Subcutaneous adipose tissue (tissue), 4 donors: ENCODE measurements around the gene C8G. TPM values are rescaled to one million over a fixed set of nuclear protein-coding genes. Genes with fewer than 3 reads are reported as not detected.

ENCODE experiments used
- CTCF ChIP-seq: fragments of 450-650 bp; IDR thresholded peaks from one replicate; pipeline ENCODE4 v1.5.1; 2016; ENCODE audit warnings: low read depth, mild to moderate bottlenecking, control low read depth, antibody characterized with exemption, moderate library complexity
- total RNA-seq, 4 donors: library from RNA; depleted of rRNA; stranded (reverse); fragments of >200 nt; gene quantifications; one replicate each; pipeline ENCODE4 v1.1.0, GENCODE V29; 2016

The C8G gene
- total RNA-seq, 4 donors from 2014 or later = 2.6 TPM; not detected in 3

- TF ChIP-seq CTCF = no peak
Measured at GRCh38 chr9:136968333-136969127, 23.5 kb downstream of the C8G start.

DNA sequence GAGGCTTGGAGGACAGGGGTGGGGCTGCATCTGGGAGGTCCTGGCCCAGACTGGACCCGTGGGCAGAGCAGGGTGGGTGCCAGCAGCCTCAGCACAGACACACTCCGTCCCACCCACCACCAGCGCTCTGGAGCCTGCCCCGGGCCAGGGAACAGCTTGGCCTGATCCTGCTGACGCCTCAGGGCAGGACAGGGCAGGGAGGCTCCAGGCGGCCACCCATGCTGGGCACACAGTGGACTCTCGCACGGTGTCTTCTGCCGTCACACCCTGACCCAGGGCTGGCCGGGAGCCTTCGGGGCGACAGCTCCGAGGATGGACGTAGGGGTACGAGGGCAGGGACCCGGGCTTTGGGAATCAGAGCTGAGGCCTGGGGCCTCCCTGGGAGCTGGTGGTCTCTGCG is 24.1 kb downstream of the C8G start:
- no peak for TF ChIP-seq CTCF

GRCh38 chr9:136969774-136970173 is 24.7 kb downstream of the C8G start:
- TF ChIP-seq CTCF = no peak

GRCh38 chr9:136970361-136970760 is 25.3 kb downstream of the C8G start:
- no peak for TF ChIP-seq CTCF

DNA sequence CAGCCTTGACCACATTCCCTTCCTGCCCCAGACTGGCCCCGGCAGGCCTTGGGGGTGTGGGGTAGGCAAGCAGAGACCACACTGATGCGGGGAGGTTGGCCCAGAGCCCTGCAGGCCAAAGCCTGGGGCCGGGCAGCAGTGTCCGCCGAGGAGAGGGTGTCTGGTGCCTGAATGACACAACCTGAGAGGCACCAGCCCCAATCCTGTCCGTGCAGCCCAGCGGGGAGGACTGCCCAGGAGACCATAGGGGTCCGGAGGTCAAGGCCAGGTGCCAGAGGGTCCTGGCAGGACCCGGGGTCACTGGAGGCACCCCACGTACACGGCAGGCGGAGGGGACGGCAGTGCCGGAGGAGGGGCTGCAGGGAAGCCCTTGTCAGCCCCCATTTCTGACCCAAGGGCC is 26.7 kb downstream of the C8G start:
- no peak for TF ChIP-seq CTCF

DNA sequence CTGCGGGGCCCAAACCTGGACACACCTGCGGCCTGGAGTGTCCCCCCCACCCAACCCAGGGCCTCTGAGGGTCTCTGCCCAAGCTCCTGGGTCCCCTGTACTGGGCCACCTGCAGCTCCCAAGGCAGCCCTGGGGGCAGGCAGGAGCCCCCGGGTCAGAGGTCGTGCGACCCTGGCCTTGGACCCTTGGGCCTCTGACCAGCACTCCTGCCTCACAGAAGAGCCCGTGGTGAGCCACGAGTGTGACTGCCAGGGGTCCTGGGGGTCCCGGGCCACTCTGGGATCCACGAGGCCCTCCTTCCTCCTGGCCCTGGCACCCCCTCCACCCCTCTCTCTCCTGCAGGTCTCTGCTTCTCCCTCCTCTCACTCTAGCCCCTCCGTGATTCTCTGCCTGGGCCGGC is 27.3 kb downstream of the C8G start:
- TF ChIP-seq CTCF = no peak

DNA sequence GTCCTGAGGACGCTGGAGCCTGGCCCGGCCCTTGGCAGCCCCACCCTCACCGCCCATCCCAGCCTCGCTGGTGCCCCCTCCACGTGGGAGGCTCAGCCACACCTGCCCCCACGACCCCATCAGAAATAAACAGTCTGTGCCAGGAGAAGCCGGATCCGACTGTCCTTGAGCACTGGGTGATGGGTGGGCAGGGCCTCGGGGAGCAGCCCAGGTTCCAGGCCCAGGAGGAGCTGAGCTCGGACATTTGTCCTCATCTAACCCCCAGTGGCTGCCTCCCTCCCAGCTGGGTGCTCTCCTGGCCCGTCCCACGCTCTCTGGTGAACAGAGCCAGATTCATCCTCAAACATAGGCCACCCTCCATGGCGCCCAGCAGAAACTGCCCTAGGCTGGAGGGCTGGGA is 27.7 kb downstream of the C8G start:
- TF ChIP-seq CTCF = no peak
